PC-9 (cell line): ENCODE data around the gene XPNPEP1.

Experiments
- CTCF ChIP-seq: fragments of 200-600 bp; sonication (generic); conservative IDR thresholded peaks from 2 replicates; pipeline ENCODE4 v1.6.1; 2017; ENCODE audit warnings: mixed run types, antibody characterized with exemption, mild to moderate bottlenecking, moderate library complexity
- EZH2 ChIP-seq: fragments of 200-600 bp; sonication (generic); IDR thresholded peaks from 2 replicates; pipeline ENCODE4 v1.8.0; 2017; ENCODE audit warnings: antibody characterized with exemption, low read depth

DNA sequence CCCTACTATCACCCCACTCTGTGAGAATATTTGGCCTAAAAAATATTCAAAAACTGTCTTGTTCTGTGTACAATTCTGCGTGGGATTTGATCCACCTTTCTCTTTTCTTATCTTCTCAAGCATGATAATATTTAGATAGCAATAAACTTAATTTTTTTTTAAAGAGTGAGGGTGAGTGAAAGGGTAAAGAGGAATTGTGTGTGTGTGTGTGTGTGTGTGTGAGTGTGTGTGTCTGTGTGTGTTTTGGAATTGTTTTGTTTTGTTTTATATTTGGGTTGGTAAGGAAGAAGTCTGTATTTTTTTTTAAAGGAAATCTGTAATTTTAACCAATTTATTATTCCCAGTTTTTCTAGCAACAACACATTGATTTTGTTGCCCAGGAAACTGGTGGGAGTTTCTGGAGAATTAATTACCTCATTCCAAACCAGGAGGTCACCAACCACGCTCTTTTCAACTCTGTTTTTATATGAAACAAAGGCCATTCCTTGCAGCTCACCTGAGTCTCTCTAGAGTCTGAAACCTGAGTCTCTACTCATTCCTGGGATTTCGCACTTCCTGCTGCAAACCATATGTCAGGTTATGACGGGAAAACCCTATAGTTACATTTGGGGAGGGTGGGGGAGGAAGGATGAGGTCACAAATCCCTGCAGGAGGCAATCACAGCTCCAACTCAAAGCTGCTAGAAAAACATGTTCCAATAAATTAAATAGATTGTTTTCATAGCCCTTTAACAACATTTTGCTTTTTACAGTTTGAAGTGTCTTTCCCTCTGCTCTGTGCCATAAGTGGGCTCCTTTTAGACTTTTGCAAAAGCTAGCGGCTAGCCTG lies 38.1 kb upstream of the XPNPEP1 start:
- TF ChIP-seq CTCF (no peak), EZH2 (no peak)
